MM.1S (cell line): ENCODE results near the gene DTX3.

Experiments
- DNase-seq: peaks from one replicate; pipeline ENCODE4 v3.0.0-alpha.2; 2015
- H2AFZ ChIP-seq: fragments of 300-600 bp; sonication (generic); 2 replicates; pipeline ENCODE4 v1.6.0; 2016; ENCODE audit warnings: antibody characterized with exemption, low read length
- H3F3A ChIP-seq: fragments of 300-600 bp; sonication (generic); 2 replicates; pipeline ENCODE4 v1.6.1; 2016; ENCODE audit warnings: mild to moderate bottlenecking, antibody characterized with exemption, low read length, moderate library complexity, mixed read lengths; ENCODE audit not compliant: insufficient read depth
- H3K27ac ChIP-seq: fragments of 300-600 bp; sonication (generic); 2 replicates; pipeline ENCODE4 v1.5.1; 2016; ENCODE audit warnings: mild to moderate bottlenecking, low read length
- H3K27me3 ChIP-seq: fragments of 300-600 bp; sonication (generic); replicated peaks from 2 replicates; pipeline ENCODE4 v1.6.0; 2016; ENCODE audit warnings: low read length; ENCODE audit not compliant: insufficient read depth
- H3K36me3 ChIP-seq: fragments of 300-600 bp; sonication (generic); replicated peaks from 2 replicates; pipeline ENCODE4 v1.6.1; 2016; ENCODE audit warnings: mild to moderate bottlenecking, low read length, mixed read lengths; ENCODE audit not compliant: insufficient read depth
- H3K4me1 ChIP-seq: fragments of 300-600 bp; sonication (generic); 2 replicates; pipeline ENCODE4 v1.6.1; 2016; ENCODE audit warnings: low read length, mixed read lengths
- H3K4me2 ChIP-seq: fragments of 300-600 bp; sonication (generic); 2 replicates; pipeline ENCODE4 v1.6.0; 2016; ENCODE audit warnings: low read depth, low read length
- H3K4me3 ChIP-seq: fragments of 300-600 bp; sonication (generic); 2 replicates; pipeline ENCODE4 v1.5.1; 2016; ENCODE audit warnings: low read length, mixed read lengths
- H3K79me2 ChIP-seq: fragments of 300-600 bp; sonication (generic); 2 replicates; pipeline ENCODE4 v1.6.1; 2016; ENCODE audit warnings: mixed run types, low read length, mixed read lengths
- H3K9ac ChIP-seq: fragments of 300-600 bp; sonication (generic); 2 replicates; pipeline ENCODE4 v1.6.1; 2016; ENCODE audit warnings: low read length, mixed read lengths
- H3K9me2 ChIP-seq: fragments of 300-600 bp; sonication (generic); replicated peaks from 2 replicates; pipeline ENCODE4 v1.6.1; 2016; ENCODE audit warnings: mild to moderate bottlenecking, low read length, mixed read lengths; ENCODE audit not compliant: insufficient read depth
- H3K9me3 ChIP-seq: fragments of 300-600 bp; sonication (generic); replicated peaks from 2 replicates; pipeline ENCODE4 v1.6.1; 2016; ENCODE audit warnings: mild to moderate bottlenecking, low read length, mixed read lengths; ENCODE audit not compliant: insufficient read depth
- H4K20me1 ChIP-seq: fragments of 300-600 bp; sonication (generic); 2 replicates; pipeline ENCODE4 v1.6.1; 2016; ENCODE audit warnings: mild to moderate bottlenecking, low read length, moderate library complexity, mixed read lengths; ENCODE audit not compliant: insufficient read depth
- EZH2 ChIP-seq: fragments of 300-600 bp; sonication (generic); optimal IDR thresholded peaks from 2 replicates; pipeline ENCODE3; 2017; ENCODE audit warnings: low read depth, mild to moderate bottlenecking, antibody characterized with exemption, low read length, mixed read lengths
- EZH2phosphoT487 ChIP-seq: fragments of 300-600 bp; sonication (generic); IDR thresholded peaks from 2 replicates; pipeline ENCODE4 v1.6.1; 2018; ENCODE audit warnings: antibody characterized with exemption, low read length
- TF ChIP-seq, protein P1 (sequence below): fragments of 300-600 bp; sonication (generic); IDR thresholded peaks from 2 replicates; pipeline ENCODE4 v1.5.1; 2016; ENCODE audit warnings: antibody characterized with exemption, low read length, mixed read lengths

DTX3 gene

DNA sequence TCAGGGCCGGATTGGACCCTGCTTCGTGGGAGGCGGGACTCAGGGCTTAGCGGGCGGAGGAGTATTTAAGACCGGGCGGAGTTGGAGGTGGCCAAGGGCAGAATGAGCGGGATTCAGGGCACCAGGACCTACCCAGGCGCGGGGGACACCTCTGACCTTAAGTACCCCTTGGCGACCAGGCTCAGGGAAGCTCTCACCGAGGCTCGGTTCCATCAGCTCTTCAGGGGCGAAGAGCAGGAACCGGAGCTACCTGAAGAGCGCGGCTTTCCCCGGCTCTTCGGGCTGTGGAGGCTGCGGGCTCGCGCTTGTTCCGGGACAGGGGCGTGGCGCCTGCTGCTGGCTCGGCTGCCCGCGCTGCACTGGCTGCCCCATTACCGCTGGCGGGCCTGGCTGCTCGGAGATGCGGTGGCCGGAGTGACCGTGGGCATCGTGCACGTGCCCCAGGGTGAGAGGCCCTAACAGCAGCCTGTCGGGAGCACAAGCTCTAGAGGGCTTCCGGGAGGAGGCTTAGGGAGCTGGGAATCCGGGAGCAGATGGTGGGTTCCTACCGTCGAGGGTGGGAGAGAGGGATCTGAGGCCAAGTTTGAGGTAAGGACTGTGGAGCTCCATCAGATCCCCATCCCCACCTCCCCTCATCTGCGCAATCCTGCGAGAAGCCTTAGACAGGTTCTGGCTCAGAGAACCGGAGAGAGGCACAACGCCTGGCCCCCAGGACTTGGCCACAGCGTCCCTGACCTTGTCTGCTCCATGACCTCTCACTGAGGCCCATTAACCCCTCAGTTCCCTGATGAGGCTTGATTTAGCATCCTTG lies 15.0 kb downstream of the DTX3 start:
- Histone ChIP-seq H3K27ac (no peak overlapping the region), H3K79me2 (no peaks in the 10 kb centered on the region), H3K4me1 (peaks cover 6% of the 10 kb centered on the region), H4K20me1 (no peaks in the 10 kb centered on the region), H2AFZ (no peak overlapping the region), H3K4me3 (no peak overlapping the region), H3K27me3 (peaks cover 50% of the 10 kb centered on the region), H3K9me3 (no peaks in the 10 kb centered on the region), H3K4me2 (peak overlapping the region; percentile 33; the same call in 1 of the 2 replicates), H3K9ac (no peak overlapping the region), H3K36me3 (no peaks in the 10 kb centered on the region), H3K9me2 (no peaks in the 10 kb centered on the region), H3F3A (no peaks in the 10 kb centered on the region)
- TF ChIP-seq EZH2phosphoT487 (no peak), EZH2 (no peak)
- TF ChIP-seq, protein P1, sequence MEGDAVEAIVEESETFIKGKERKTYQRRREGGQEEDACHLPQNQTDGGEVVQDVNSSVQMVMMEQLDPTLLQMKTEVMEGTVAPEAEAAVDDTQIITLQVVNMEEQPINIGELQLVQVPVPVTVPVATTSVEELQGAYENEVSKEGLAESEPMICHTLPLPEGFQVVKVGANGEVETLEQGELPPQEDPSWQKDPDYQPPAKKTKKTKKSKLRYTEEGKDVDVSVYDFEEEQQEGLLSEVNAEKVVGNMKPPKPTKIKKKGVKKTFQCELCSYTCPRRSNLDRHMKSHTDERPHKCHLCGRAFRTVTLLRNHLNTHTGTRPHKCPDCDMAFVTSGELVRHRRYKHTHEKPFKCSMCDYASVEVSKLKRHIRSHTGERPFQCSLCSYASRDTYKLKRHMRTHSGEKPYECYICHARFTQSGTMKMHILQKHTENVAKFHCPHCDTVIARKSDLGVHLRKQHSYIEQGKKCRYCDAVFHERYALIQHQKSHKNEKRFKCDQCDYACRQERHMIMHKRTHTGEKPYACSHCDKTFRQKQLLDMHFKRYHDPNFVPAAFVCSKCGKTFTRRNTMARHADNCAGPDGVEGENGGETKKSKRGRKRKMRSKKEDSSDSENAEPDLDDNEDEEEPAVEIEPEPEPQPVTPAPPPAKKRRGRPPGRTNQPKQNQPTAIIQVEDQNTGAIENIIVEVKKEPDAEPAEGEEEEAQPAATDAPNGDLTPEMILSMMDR, result no peak
- DNase-seq, result no peak

DNA sequence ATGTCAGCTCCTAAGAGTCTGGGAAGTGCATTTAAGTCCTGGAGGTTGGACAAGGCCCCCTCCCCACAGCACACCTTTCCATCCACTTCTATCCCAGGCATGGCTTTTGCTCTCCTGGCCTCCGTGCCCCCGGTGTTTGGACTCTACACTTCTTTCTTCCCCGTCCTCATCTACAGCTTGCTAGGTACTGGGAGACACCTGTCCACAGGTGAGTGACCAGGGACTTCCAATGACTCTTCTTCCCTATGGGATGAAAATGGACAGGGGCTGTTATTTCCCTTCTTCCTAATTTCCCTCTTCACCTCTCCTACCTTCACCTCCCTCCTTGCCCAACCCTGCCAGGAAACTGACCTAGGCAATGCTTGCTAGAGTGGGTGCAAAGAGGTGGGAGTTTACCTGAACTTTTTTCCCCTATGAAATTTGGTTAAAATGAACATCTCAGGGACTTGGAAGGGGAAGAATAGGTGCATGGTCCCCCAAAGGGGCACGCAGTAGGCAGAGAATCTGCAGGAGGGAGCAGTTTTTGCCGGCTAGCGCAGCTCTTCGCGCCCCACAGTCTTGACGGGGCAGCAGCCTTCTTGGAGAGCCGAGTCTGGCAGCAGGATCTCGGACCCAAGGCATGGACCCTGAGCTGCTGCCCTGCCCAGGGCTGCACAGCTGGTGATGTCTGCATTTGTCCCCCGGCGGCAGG lies 15.8 kb downstream of the DTX3 start:
- peak overlapping the region; percentile 93 for H3K4me2 ChIP-seq
- H3F3A ChIP-seq, result no peaks in the 10 kb centered on the region
- peaks cover 50% of the 10 kb centered on the region for H3K27me3 ChIP-seq
- peaks cover 6% of the 10 kb centered on the region for H3K4me1 ChIP-seq
- H3K9ac ChIP-seq, result no peak overlapping the region
- H3K4me3 ChIP-seq, result peak overlapping the region; percentile 44; the same call in 1 of the 2 replicates
- no peak overlapping the region for H3K27ac ChIP-seq
- DNase-seq, result no peak
- TF ChIP-seq EZH2phosphoT487 (no peak), EZH2 (no peak)
- TF ChIP-seq, protein P1, result no peak
- no peaks in the 10 kb centered on the region for H3K79me2 ChIP-seq
- H3K9me3 ChIP-seq, result no peaks in the 10 kb centered on the region
- no peaks in the 10 kb centered on the region for H4K20me1 ChIP-seq
- no peaks in the 10 kb centered on the region for H3K9me2 ChIP-seq
- no peaks in the 10 kb centered on the region for H3K36me3 ChIP-seq
- 0 out of 2 replicates have a peak overlapping the region, but pooled peaks have one; percentile 74 for H2AFZ ChIP-seq

DNA sequence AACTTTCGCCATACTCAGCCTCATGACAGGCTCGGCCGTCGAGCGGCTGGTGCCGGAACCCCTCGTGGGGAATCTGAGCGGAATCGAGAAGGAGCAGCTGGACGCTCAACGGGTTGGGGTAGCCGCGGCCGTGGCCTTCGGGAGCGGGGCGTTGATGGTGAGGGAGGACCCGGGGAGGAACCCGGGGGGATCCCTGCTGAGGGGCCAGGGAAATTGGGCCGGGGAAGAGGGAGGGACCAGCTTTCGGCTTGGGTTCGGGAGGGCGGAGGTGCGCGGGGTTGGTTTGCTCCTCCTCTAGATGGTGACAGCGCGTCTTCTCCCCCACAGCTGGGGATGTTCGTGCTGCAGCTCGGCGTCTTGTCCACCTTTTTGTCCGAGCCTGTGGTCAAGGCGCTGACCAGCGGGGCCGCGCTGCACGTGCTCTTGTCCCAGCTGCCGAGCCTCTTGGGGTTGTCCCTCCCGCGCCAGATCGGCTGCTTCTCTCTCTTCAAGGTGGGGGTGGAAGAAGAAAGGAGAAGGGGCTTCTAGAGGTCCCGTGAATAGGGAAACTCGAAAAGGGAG lies 16.4 kb downstream of the DTX3 start:
- Histone ChIP-seq H2AFZ (peak overlapping the region; percentile 74), H3K27me3 (peaks cover 50% of the 10 kb centered on the region), H4K20me1 (no peaks in the 10 kb centered on the region), H3K9ac (no peak overlapping the region), H3K9me3 (no peaks in the 10 kb centered on the region), H3K4me1 (peaks cover 6% of the 10 kb centered on the region), H3K4me3 (peak overlapping the region; percentile 44), H3K79me2 (no peaks in the 10 kb centered on the region), H3K27ac (no peak overlapping the region), H3K9me2 (no peaks in the 10 kb centered on the region), H3K4me2 (peak overlapping the region; percentile 93), H3F3A (no peaks in the 10 kb centered on the region), H3K36me3 (no peaks in the 10 kb centered on the region)
- no peak for DNase-seq
- TF ChIP-seq, protein P1, result no peak
- peak; percentile 72 for TF ChIP-seq EZH2
- TF ChIP-seq EZH2phosphoT487, result no peak
